GM20431 (cell line): Measurements from ENCODE around the gene MAPKAP1.

Experiments used
- in situ Hi-C: fragments of 300-500 bp; cut with MseI, MboI; formaldehyde crosslinking; loops from one replicate; pipeline ENCODE4 v1.15.0; 2020; ENCODE audit warnings: low sequenced_read_pairs; ENCODE audit not compliant: unreplicated experiment

The MAPKAP1 gene

GRCh38 chr9:125524583-125525355 is 182.2 kb downstream of the MAPKAP1 start:
- in situ Hi-C loops: no loop called here

GRCh38 chr9:125523681-125524080 is 183.3 kb downstream of the MAPKAP1 start:
- in situ Hi-C loops: no loop called here

- in situ Hi-C loops: no loop called here
These were observed 184.7 kb downstream of the MAPKAP1 start for GRCh38 chr9:125522328-125522725.

DNA sequence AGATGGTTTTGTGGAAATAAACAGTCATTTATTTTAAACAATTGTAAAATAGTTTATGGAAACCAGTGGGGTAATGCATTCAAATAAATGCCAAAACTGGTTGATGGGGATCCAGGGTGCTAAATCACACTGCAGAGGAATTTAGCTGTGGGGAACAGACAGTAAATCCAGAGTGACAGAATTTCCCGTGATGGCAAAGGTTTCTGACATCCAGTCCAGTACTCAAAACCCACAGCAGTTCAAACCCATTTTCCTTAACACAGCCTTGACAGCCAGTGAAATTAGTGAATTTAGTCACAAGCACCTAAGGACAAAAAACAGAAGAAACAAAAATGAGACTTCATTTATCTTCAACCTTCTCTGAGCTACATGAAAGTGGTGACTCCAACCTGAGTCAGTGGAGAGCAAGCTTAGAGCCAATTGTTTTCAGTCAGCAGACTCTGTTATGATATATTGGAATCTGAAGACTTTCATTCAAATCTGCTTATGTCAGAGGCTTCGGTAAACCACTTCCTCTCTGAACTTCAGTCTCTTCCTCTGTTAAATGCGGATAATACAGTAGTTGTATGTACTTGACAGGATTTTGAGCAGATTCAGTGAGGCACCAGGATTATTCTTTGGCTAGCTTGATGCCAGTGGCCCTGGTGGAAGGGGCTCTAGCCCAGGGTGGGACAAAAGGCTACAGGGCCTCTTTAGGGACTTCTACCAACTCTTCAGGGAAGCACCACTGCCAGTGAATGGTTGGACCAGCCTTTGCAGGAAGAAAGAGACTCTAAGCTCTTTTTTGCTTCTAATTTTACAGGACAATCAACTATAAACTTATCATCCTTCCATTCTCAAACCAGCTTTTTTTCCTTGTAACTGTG is 185.3 kb downstream of the MAPKAP1 start:
- in situ Hi-C loops: no loop called here

DNA sequence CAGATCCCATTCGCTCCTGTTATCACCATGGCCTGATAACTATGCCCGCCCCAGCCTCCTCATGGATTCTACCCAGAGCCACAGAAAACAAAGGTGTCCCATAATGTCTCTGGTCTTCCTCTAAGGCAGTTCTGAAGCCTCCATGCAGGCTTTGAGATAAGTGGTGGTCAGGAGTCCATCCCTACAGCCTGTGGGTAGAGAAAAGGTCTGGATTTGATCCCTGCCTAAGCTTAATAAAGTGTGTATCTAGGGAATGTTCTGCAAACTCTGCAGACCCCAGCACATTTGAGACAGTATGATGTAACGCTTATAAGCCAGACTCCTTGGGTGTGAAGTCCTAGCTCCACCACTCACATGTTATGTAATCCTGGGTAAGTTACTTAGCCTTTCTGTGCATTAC is 187.3 kb downstream of the MAPKAP1 start:
- in situ Hi-C loops: no loop called here

DNA sequence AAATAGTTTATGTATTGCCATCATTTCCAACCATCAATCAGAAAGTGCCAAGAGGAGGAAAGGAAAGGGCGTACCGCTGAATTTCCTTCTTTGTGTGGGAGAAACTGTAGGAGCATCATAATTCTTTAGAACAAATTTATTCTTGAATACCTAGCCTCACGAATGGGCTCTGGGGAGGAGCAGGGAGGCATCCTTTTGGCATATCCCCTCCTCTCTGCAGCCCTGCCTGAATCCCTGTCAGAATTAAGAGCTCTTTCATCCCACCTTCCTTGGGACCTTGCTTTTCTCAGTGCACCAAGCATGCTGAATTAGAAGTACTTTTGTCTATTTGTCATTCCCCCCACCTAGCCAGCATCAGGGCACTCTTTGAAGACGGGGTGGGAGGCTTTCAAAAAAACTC is 189.4 kb downstream of the MAPKAP1 start:
- in situ Hi-C loops: no loop called here

DNA sequence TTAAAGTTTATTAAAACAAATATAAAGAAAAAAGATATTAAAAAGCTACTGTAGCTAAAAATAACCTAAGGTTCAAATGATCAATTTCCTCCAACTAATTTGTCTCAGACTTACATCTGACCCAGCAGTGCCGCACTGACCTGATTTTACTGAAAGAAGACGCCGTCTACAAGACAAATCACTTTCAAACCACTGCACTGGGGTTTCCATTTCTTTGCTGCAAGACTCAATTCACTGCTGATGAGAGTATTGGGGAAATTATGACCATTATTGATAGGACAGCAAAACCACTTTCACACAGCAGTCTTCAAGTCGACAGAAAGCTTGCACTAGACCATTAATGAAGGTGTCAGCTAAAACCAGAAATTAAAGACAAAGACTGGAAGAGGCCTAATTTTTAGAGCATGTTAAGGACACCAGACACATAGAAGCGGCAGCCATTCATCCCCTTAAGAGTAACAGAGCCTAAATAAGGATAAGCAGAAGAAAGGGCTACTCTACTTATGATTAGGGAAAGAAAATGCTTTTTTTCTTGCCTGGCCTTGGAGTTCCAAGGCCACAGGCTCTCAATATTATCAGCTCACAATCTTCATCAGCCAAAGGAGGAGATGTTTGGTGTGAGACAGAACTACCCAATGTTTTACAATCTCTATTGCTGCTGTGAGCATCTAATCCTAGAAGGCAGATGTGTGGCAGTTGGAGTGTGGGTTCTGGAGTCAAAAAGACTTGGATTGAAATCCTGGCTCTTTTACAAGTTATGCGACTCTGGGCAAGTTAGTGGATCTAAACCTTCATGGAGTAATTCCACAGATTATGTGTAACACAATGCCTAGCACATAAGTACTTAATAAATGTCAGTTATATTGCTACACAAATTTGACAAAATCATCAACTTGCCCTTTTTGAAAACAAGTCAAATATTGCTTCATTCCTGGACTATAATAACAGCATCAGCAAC is 190.7 kb downstream of the MAPKAP1 start:
- in situ Hi-C loops: no loop called here

DNA sequence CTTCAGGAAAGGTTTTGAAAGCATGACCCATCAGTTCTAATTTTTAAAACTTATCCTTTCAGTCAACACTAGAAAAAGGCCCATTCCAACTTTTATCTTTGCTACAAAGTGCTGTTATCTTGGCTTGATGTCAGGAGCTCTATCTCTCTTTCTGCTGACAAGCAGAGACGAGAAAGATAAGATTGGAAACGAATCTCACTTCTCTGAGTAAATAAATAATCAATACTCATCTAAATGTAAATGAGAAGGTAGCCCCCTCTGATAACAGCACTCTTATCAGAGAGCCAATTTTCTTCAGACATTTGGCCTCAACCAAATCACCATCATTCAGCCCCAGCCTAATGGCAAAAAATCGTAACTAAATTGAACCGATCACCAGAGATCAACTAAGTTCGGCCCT is 191.7 kb downstream of the MAPKAP1 start:
- in situ Hi-C loops: no loop called here

GRCh38 chr9:125514468-125514867 is 192.5 kb downstream of the MAPKAP1 start:
- in situ Hi-C loops: no loop called here

GRCh38 chr9:125513668-125514413 is 193.2 kb downstream of the MAPKAP1 start:
- in situ Hi-C loops: no loop called here

- in situ Hi-C loops: no loop called here
These were observed 193.7 kb downstream of the MAPKAP1 start for GRCh38 chr9:125513303-125513667.

- in situ Hi-C loops: no loop called here
These were observed 195.0 kb downstream of the MAPKAP1 start for GRCh38 chr9:125511789-125512660.

DNA sequence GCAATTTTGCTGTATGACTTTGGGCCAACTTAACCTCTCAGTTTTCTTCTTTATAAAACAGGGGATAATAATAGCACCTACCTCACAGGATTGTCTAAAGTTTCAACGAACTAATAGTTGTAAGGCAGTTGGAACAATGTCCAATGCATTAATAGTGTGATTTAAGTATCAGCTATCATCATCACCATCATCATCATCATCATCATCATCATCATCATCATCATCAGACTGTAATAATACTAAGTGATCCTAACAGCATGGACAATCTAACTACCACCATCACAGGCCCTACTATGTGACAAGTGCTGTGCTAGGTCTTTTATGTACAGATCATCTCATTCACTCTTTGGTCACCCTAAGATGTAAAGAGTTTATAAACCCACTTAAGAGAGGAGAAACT is 196.0 kb downstream of the MAPKAP1 start:
- in situ Hi-C loops: no loop called here

- in situ Hi-C loops: no loop called here
These were observed 197.5 kb downstream of the MAPKAP1 start for GRCh38 chr9:125509476-125509875.

DNA sequence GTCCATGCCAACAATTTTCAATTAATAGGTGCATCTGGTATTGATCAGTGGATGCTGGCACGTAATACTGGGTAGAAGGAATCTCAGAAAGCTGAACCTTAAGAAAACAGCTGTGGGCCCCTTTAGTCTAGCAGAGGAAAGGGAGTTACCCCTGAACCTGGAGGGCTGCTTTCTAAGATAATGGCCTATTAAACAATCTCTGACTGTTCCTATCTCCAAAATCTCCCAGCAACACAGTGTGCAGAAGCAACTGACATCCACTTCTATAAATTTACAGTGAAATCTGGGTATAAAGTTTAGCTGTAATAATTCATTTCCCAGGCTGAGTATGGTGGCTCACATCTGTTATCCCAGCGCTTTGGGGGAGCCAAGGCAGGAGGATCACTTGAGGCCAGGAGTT is 198.8 kb downstream of the MAPKAP1 start:
- in situ Hi-C loops: no loop called here

DNA sequence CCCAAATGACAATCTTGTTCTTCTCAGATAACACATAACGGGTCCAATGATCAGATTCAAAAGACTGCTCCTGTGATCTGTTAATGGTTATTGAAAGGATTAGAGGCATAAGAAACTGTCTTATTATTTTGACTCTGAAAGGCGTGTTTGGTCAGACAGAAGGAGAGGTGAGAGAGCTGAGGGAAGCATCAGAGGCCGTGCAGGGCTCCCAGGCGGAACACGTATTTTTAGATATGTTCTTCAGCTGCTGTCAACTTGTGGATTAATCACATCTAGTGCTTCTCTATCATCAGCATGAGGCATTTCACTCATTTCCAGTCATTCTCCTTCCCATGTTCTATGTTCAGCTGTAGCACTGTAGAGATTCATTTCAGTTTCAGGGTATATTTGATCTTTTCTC is 199.8 kb downstream of the MAPKAP1 start:
- in situ Hi-C loops: no loop called here

- in situ Hi-C loops: no loop called here
These were observed 201.0 kb downstream of the MAPKAP1 start for GRCh38 chr9:125505988-125506438.

GRCh38 chr9:125504616-125505015 is 202.4 kb downstream of the MAPKAP1 start:
- in situ Hi-C loops: no loop called here

DNA sequence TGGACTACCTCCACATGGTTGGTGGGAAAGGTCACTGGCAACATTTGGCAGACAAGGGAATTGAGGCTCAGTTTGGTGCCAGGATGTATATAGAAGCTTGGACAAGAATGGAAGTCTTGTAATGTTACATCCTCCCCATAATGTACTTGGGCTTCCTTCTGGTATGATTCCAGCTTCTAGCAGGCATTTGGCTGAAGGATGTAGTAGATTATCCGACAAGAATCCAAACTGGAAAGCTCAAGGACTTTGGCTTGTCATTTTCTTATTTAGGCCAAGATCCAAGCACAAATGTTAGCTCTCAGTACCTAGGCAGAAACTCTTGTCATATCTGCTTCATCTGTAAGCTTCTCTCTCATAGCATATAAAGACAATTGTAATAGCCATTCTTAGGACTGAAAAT is 209.1 kb downstream of the MAPKAP1 start:
- in situ Hi-C loops: no loop called here
